Measurements from ENCODE around the gene SLC24A1.

- TF ChIP-seq CTCF (optimal IDR thresholded peaks at IDR 0.05 in 1 of 3, IDR thresholded peaks at IDR 0.05 in 1 of 3, conservative IDR thresholded peaks at IDR 0.05 in 1 of 3; ENCODE audit: extremely low read depth in 1 of 3, insufficient read depth in 2 of 3, low read length in 3 of 3) (no peak), EZH2 (IDR thresholded peaks at IDR 0.05; ENCODE audit: low read length) (no peak)
Observed at GRCh38 chr15:65690173-65690572, 68.4 kb downstream of the SLC24A1 start.

All from keratinocyte (primary cell).